Measurements from ENCODE around the gene MAP2K6.

Gene MAP2K6

GRCh38 chr17:69592692-69593350 is 178.3 kb downstream of the MAP2K6 start:
- peak; percentile 89 for DNase-seq (ENCODE audit: low read depth)
- no peak for TF ChIP-seq CTCF (conservative IDR thresholded peaks at IDR 0.05; ENCODE audit: low read depth, low read length)
- no peak overlapping the region for H3K4me3 ChIP-seq (ENCODE audit: low read depth, low read length)

- no peak for TF ChIP-seq CTCF (conservative IDR thresholded peaks at IDR 0.05; ENCODE audit: low read depth, low read length)
- H3K4me3 ChIP-seq (ENCODE audit: low read depth, low read length): no peak overlapping the region
- peak; percentile 48 for DNase-seq (ENCODE audit: low read depth)
Measured at GRCh38 chr17:69593351-69593715, 178.8 kb downstream of the MAP2K6 start.

GRCh38 chr17:69593716-69594115 is 179.2 kb downstream of the MAP2K6 start:
- no peak overlapping the region for H3K4me3 ChIP-seq (ENCODE audit: low read depth, low read length)
- TF ChIP-seq CTCF (conservative IDR thresholded peaks at IDR 0.05; ENCODE audit: low read depth, low read length): no peak
- peak; percentile 44 for DNase-seq (ENCODE audit: low read depth)

- TF ChIP-seq CTCF (conservative IDR thresholded peaks at IDR 0.05; ENCODE audit: low read depth, low read length): no peak
- DNase-seq (ENCODE audit: low read depth): no peak
Measured at GRCh38 chr17:69594641-69595040, 180.1 kb downstream of the MAP2K6 start.

GRCh38 chr17:69596141-69596540 is 181.6 kb downstream of the MAP2K6 start:
- no peak overlapping the region for H3K4me3 ChIP-seq (ENCODE audit: low read depth, low read length)
- TF ChIP-seq CTCF (conservative IDR thresholded peaks at IDR 0.05; ENCODE audit: low read depth, low read length): no peak
- DNase-seq (ENCODE audit: low read depth): no peak

More at GRCh38 chr17:69594641-69595040, 180.1 kb downstream of the MAP2K6 start:
- no peak overlapping the region for H3K4me3 ChIP-seq (ENCODE audit: low read depth, low read length)

GRCh38 chr17:69597898-69598692 is 183.6 kb downstream of the MAP2K6 start:
- peak; percentile 59 for DNase-seq (ENCODE audit: low read depth)
- no peak overlapping the region for H3K4me3 ChIP-seq (ENCODE audit: low read depth, low read length)
- TF ChIP-seq CTCF (conservative IDR thresholded peaks at IDR 0.05; ENCODE audit: low read depth, low read length): no peak

Data from choroid plexus epithelial cell (primary cell).